Gastroesophageal sphincter (tissue), 2 donors: ENCODE measurements around the gene DCAF8.

Experiments used
- POLR2A ChIP-seq, 2 donors: fragments of 450-650 bp; IDR thresholded peaks; one replicate each; pipeline ENCODE4 v1.6.1; 2017; ENCODE audit warnings: antibody characterized with exemption in 2 of 2, mild to moderate bottlenecking in 2 of 2, moderate library complexity in 1 of 2
- POLR2AphosphoS5 ChIP-seq: sonication (generic); formaldehyde crosslinking; IDR thresholded peaks from one replicate; pipeline ENCODE4 v1.6.1; 2017; ENCODE audit warnings: antibody characterized with exemption

- no peak for TF ChIP-seq POLR2AphosphoS5
- TF ChIP-seq POLR2A (IDR thresholded peaks at IDR 0.05), result no peak
Observed at GRCh38 chr1:160169553-160170399, 92.6 kb downstream of the DCAF8 start.
